Activated effector memory CD4-positive, alpha-beta T cell treated with anti-CD3 and anti-CD28 coated beads, Interleukin-2, amount 50 U/mL, for 16 hours (primary cell): Measurements from ENCODE around the gene CHN1.

Source experiments
- DNase-seq: peaks from one replicate; pipeline ENCODE4 v3.0.0-alpha.2; 2020

The CHN1 gene, protein sequence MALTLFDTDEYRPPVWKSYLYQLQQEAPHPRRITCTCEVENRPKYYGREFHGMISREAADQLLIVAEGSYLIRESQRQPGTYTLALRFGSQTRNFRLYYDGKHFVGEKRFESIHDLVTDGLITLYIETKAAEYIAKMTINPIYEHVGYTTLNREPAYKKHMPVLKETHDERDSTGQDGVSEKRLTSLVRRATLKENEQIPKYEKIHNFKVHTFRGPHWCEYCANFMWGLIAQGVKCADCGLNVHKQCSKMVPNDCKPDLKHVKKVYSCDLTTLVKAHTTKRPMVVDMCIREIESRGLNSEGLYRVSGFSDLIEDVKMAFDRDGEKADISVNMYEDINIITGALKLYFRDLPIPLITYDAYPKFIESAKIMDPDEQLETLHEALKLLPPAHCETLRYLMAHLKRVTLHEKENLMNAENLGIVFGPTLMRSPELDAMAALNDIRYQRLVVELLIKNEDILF

GRCh38 chr2:175004980-175005732, at the start of gene CHN1:
Gene CHN1 (minus strand): TSS chr2:175005381. CDS start chr2:175004912, 469 bp downstream.
- DNase-seq: peak; percentile 87

DNA sequence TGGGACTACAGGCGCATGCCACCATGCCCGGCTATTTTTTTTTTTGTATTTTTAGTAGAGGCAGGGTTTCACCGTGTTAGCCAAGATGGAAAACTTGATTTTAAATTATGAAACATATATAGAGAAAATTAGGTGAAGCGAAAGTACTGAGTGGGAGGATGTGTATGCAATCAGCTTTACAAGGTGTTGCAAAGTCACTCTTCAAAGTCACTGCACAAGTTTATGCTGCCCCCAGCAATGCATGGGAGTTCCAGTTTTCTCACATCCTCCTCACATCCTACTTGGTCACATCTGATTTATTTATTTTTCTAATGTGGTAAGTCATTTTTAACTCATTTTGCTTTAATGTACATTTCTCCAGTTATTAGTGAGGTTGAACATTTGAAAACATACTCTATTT, 49.2 kb upstream of the CHN1 start:
- no peak for DNase-seq

DNA sequence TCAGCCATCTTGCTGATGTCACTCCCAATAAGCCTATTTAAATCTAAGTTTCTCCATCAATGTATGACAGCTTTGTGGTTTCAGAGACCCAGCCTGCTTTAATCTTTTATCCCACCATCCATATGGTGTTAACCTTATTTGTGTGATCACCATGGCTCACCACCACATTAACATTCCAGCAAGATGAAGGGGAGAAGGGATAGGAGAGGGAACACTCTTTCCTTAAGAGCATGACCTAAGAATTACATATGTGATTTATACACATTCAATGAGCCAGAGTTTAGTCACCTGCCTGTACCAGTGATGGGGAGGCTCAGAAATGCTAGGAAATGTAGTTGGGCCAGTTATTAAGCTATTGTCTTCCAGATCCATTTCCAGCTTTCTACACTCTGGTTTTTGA, 44.5 kb upstream of the CHN1 start:
- DNase-seq: no peak

- no peak for DNase-seq
These were observed 43.1 kb upstream of the CHN1 start for GRCh38 chr2:175048275-175048674.

DNA sequence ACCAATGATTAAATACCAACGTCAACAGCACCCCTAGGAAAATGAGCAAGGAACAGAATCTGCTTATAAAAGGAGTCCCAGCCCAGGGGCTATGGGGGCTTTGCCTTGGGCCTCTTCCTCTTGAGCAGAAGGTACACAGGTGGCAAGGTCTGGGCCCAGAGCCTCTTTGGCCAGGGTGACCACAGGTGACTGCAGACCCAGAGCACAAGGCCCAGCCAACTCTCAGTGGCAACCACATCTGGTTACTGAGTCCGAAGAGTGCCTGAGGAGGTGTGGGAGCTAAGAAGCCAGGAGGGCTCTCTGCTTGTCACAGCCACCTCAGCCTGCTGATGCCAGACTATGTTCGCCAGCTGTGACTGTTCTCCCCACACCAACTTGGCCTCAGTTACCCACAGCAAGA, 34.3 kb upstream of the CHN1 start:
- DNase-seq: no peak

- DNase-seq: no peak
These were observed 33.9 kb upstream of the CHN1 start for GRCh38 chr2:175039031-175039430.

DNA sequence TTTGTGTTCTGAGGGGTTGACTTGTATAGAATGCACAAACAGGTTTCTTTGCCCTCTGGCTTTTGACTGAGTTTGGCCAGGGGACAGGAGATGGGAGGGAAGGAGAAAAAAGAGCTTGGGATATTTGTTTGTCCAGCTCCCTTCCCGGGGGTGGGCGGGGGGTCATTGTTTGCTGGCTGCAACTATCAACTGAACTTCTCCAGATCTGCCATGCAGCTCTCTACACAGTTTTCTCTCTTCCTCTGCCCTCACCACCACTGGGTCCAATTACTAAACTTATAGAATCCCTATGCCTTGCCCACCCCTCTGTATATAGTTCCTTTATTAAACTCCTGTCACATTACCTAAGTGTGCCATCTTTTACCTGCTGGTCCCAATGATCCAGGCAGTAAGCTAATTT, 32.8 kb upstream of the CHN1 start:
- DNase-seq: no peak

DNA sequence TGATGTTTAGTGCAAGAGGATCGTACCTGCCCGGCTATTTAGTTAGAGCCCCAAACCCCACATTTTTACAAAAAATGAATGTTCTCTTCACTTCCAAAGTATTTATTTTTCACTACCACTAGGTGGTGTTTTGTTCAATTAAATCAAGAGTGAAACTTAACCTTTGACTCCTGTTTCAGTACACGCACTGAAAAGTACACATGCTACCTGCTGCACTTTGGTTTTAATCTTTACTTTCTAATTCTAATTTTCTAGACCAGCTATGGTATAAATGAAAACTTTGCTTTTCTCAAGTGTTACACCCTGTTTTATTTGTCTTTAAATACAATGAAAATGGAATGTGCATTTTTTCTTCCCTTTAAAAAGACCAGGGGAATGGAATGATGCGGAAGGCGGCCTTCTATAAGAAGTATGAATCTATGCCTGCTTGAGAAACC, 31.4 kb upstream of the CHN1 start:
- DNase-seq: no peak

- DNase-seq: no peak
These were observed 30.6 kb upstream of the CHN1 start for GRCh38 chr2:175035806-175036205.

DNA sequence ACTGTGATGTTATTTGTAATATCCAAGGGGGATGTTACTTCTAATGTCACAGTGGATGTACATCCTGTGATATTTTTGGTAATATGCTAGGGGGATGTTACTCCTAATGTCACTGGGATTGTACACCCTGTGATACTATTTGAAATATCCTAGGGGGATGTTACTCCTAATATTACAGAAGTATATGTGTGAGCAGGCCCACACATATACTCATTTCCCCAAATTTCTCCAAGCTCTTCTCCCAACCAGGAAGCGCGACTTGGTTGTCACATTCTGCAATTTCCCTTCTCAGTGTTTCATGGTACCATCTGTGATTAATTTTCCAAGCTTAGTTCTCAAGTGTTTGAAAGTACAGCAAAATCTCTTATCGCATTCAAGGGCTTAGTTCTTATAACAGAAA, 29.5 kb upstream of the CHN1 start:
- DNase-seq: no peak

DNA sequence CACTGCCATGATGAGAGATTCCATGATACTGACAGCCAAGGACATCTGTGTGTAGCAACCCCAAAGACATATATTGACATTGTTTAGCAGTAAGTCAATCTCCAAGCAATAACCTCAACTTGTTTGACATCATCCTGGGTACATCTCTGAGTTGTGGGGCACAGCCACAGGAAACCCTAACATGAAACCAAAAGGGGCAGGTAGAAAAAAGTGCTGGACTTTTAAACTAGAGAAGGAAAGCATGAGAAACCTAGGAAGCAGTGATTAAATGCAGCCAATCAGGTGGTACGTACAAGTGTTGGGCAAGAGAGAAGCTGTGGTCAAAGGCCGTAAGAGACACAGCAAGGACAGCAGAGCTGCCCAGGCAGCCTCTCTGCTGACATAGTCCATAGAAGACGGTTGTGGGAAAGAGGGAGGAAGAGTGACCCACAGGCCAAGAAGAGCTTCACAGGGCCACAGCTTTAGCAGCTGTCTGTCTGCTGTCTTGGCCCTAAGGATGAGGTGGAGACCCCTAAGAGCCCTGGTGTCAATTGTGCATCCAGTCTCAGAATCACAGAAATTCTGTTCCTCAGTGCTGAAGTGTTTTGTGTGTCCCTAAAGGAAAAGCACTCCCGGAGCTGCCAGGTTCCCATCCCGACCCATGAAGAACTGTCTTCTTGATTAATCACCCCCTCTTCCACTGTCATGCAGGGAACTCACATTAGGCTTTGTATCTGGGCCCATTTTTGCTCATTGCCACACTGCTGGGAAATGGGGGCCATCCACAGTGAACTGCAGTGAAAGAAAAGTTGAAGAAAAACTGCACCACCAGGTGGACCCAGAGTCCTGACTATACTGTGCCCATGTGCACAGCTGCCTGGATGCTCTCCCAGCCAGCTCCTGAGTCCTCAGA, 25.4 kb upstream of the CHN1 start:
- DNase-seq: no peak

DNA sequence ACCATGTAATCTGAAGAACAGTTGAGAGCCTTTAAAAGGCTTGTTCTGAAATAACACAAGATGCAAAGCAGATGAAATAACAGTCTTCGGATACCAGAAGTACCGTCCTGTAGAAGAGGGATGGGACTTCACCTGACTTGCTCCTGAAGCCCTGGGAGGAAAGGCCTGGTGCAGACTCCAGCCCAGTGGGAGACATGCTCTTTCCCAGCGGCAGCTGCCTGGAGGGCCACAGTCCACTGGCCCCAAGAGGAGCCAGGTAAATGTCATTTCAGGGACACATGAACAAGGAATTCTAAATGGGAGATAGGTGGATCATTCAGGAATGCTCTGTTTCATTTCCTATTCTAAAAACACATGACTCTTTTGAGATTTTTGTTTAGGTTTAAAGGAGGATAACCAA, 22.6 kb upstream of the CHN1 start:
- DNase-seq: no peak

GRCh38 chr2:175026385-175026784, 21.2 kb upstream of the CHN1 start:
- no peak for DNase-seq

DNA sequence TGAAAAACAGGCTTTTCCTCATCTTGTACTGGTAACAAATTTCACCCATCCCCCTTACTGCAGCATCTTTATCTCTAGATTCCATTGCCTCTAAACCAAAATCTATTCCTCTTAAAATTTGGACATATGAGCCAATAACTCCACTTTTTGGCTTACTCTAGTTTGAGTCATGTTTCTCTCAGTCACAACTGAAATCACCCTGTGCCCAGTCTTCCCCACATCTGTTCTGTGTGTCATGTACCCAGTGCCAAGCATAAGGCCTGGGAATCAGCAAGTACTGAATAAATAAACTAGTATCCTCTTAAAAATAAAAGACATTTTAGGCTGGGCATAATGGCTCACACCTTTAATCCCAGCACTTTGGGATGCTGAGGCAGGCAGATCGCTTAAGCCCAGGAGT, 20.8 kb upstream of the CHN1 start:
- no peak for DNase-seq

- DNase-seq: no peak
These were observed 20.1 kb upstream of the CHN1 start for GRCh38 chr2:175025233-175025632.

DNA sequence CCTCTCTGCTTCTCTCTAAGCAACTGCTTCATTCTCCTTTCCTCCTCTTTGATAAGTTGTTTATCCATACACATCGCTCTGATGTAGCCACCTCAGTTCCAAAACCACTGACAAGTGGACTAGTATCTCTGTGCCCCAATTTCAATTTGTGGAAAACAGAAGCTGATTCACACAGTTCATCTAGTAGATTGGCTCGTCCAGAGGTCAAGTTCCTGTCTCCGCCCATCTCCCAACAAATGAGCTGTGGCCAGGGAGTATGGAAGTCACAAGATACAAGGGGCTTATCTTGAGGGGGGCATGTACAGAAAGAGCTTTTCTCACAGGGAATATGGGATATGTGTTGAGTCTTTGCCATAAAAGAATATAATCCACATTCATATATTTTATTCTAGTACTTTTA, 17.7 kb upstream of the CHN1 start:
- no peak for DNase-seq

DNA sequence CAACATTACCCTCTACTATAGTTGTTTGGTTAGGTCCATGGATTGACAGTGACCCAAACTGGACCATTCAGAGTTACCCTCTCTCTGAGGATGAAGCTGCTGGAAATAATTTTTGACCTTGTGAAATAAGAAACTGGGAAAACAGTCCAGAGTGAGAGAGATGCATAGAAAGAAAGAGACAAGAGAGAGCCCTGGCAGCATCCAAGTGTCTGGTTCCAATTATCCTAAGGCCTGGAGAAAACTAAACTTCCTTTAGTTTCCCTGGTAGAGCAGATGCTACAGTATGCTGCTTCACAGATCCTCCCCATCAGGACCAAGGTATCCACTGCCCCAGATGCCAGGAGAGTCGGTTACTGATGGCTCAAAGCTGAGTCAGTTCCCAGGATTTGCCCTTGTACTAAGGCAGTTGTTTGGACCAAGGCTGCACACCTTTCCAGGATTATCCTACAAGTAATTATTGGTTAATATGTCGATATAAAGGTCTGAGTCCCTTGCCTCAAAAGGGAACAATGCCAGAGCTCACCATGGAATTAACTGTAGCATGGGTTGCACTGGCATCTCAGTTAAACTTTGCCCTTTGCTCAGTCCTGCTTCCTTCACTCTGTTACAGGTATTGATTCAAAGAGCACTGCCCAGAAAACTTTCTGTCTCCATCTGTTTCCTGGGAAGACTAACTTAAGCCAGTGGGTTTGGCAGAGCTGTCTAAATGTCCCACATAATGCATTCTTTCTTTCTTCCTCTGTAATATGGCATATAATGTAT, 14.6 kb upstream of the CHN1 start:
- no peak for DNase-seq

- no peak for DNase-seq
These were observed 12.6 kb upstream of the CHN1 start for GRCh38 chr2:175017618-175018414.

DNA sequence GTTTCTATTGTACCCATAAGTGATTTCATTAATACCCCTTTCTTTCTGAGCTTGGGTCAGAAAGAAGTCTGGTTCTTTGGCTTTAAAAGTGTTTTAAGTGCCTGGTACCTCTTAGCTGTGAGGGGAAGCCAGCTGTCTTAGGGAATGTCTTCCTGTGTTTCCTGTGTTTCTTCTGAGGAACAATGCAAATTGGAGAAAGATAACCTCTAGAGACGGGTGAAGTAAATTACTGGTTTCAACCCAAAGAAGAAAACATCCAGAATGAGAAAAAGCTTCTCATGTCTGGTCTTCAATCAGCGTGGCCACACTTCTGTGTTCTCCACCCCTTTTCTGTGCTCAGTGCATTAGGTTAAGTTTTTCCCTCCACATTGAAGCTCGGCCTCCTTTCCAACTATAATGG, 10.2 kb upstream of the CHN1 start:
- DNase-seq: no peak

DNA sequence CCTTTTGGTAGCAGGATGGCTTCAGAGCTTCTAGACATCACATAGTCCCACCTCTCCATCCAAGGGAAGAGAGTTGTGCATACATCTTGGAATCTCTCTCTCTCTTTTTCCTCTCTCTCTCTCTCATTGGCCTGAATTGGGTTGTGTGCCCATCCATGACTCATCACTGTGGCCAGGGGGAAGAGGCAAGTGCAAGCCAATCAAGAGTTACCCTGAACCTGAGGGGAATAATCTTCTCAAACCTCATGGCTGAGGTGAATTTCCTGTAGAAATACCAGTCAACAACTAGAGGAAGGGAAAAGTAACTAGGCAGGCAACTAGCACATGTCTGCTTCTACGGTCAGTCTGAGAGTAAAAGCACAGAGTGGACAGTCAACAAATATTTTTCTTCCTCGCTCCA, 7.3 kb upstream of the CHN1 start:
- no peak for DNase-seq

DNA sequence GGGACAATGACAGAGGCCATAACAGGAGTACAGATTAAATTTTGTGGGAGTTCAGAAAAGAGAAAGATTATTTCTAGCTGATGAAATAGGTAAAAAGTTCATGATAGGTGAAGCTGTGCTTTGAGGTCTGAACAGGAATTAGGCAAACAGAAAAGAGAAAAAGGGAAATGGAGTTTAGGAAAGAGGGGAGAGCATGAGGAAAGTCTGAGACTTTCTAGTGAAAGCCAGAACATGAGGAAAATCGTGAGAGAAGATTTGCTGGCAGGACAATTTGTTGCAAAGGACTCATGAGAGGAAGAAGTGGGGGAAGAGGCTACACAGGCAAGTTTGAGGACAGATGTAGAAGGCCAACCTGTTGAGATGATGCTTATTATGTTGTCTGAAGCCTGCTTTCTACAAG, 6.3 kb upstream of the CHN1 start:
- DNase-seq: no peak

DNA sequence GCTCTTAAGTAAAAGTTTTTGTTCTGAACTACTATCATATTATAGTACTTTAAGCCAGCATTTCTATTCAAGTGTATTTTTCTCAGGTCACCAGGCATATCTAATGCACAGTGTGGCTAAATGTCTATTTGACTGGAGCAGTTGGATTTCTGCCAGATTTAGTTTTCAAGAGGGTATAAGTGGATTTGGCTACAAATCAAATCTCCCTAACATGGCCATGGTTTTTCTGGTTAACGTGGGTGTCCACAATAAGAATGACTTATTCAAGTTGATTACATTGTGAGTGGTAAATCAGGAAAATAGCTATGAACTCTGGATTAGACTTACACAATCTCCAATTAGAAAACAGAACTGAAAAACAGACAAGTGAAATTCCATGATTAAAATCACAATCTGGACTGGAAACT, 5.7 kb upstream of the CHN1 start:
- no peak for DNase-seq
